Activated CD4-positive, alpha-beta T cell treated with anti-CD3 and anti-CD28 coated beads, Interleukin-2, Interleukin-4, amounts not matched to agents 100 ng/mL and 50 ng/mL, durations not matched to agents 16 hours and 8 hours (primary cell): Measurements from ENCODE around the gene LRMDA.

Experiments
- DNase-seq: peaks from one replicate; pipeline ENCODE4 v3.0.0-alpha.2; 2020; ENCODE audit warnings: low spot score

Gene LRMDA

GRCh38 chr10:76086761-76087639 lies 655.6 kb downstream of the LRMDA start:
- DNase-seq: peak; percentile 3

- no peak for DNase-seq
These were observed 656.6 kb downstream of the LRMDA start for GRCh38 chr10:76088008-76088407.

GRCh38 chr10:76088980-76089379 lies 657.6 kb downstream of the LRMDA start:
- DNase-seq: no peak

GRCh38 chr10:76089556-76090180 lies 658.2 kb downstream of the LRMDA start:
- DNase-seq: no peak

GRCh38 chr10:76091926-76092325 lies 660.5 kb downstream of the LRMDA start:
- no peak for DNase-seq

- no peak for DNase-seq
These were observed 675.2 kb downstream of the LRMDA start for GRCh38 chr10:76106611-76107010.

GRCh38 chr10:76108563-76109359 lies 677.3 kb downstream of the LRMDA start:
- no peak for DNase-seq

- DNase-seq: no peak
These were observed 680.0 kb downstream of the LRMDA start for GRCh38 chr10:76111404-76111803.

GRCh38 chr10:76111986-76112825 lies 680.8 kb downstream of the LRMDA start:
- no peak for DNase-seq

GRCh38 chr10:76112826-76113150 lies 681.4 kb downstream of the LRMDA start:
- DNase-seq: no peak

- no peak for DNase-seq
These were observed 682.5 kb downstream of the LRMDA start for GRCh38 chr10:76113952-76114351.

- no peak for DNase-seq
These were observed 683.2 kb downstream of the LRMDA start for GRCh38 chr10:76114581-76115001.

- no peak for DNase-seq
These were observed 683.7 kb downstream of the LRMDA start for GRCh38 chr10:76115131-76115470.

- DNase-seq: no peak
These were observed 684.2 kb downstream of the LRMDA start for GRCh38 chr10:76115471-76116155.

- no peak for DNase-seq
These were observed 685.1 kb downstream of the LRMDA start for GRCh38 chr10:76116523-76116922.

- DNase-seq: no peak
These were observed 686.5 kb downstream of the LRMDA start for GRCh38 chr10:76117949-76118348.

GRCh38 chr10:76119036-76119435 lies 687.6 kb downstream of the LRMDA start:
- no peak for DNase-seq

GRCh38 chr10:76119515-76119914 lies 688.1 kb downstream of the LRMDA start:
- no peak for DNase-seq

- no peak for DNase-seq
These were observed 690.6 kb downstream of the LRMDA start for GRCh38 chr10:76122056-76122455.

GRCh38 chr10:76124280-76124679 lies 692.9 kb downstream of the LRMDA start:
- DNase-seq: no peak

GRCh38 chr10:76125900-76126299 lies 694.5 kb downstream of the LRMDA start:
- DNase-seq: no peak
